ENCODE measurements around the gene SPO11. TPM values are rescaled to one million over a fixed set of nuclear protein-coding genes. Genes with fewer than 3 reads are reported as not detected.
A peak's percentile ranks its signal among the peaks of the same experiment; 100 is the strongest.

SPO11 gene
- total and polyA plus RNA-seq, 9 of the 15 experiments (the other 6 are each of a cell fraction or from before 2014, with no cell fraction given), result not detected

DNA sequence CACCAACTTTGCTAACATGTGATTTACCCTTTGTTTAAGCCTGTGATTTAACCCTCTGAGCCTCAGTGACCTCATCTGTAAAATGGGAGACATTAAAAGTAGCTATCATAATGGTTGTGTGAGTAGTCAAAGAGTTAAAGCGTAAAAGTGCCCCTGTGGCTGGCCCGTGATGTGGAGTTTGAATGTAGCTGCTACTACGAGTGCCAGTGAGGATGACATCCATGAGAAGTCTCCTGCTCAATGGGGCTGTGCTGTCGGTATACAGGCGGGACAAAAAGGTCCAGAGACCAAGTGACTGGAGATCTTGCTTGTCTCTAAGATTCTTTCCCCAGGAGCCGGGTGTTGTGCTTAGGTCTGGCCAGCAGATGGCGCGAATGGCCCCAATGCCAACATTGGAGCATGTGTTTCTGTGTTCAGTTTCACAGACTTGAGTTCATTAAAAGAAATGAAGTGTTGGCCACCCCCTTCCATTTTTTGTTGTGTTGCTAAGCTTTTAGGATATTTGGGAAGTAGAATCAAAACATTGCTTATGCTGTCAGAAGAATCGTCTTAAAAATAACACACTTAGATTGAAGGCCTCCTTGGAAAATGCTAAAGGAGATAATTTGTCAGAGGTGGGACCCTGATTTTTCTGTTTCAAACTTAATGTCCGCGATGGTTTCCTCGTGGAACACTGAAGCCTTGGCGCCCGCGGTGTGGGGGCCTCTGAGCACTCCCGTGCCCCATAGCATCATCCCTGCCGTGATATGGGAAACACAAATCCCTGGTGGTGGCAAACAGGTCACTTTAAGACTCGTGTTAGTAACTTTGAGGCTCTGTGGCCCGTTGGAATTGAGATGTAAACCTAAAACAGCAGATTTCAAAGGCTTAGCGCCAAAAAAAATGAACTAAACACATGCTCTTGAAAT, 52.2 kb downstream of the SPO11 start:
- in situ Hi-C loops (cut with MboI), result loop anchor here (25.0 kb wide), 1 partner anchor 830 kb away; no protein-coding TSS in a partner anchor
- TF ChIP-seq BRD9 (IDR thresholded peaks at IDR 0.05; ENCODE audit: low read depth, partially characterized antibody) (no peak), JUN (IDR thresholded peaks at IDR 0.05; ENCODE audit: borderline replicate concordance, low read depth, low read length) (peak; percentile 17; the same call in 1 of the 2 replicates), JUN (CRISPR knock-in tag; IDR thresholded peaks at IDR 0.05; ENCODE audit: borderline replicate concordance) (no peak), ZEB2 (IDR thresholded peaks at IDR 0.05) (0 out of 2 replicates have a peak, but pooled peaks have one; percentile 15), RAD21 (CRISPR knock-in tag; conservative IDR thresholded peaks at IDR 0.05 in 1 of 2, IDR thresholded peaks at IDR 0.05 in 1 of 2) (peak; percentile 92 to 95), SMARCA4 (IDR thresholded peaks at IDR 0.05) (no peak), BCOR (IDR thresholded peaks at IDR 0.05) (peak; percentile 88), RBM25 (IDR thresholded peaks at IDR 0.05; ENCODE audit: low read depth, low read length, severe bottlenecking) (peak; percentile 93)
- TF ChIP-seq, protein P1, sequence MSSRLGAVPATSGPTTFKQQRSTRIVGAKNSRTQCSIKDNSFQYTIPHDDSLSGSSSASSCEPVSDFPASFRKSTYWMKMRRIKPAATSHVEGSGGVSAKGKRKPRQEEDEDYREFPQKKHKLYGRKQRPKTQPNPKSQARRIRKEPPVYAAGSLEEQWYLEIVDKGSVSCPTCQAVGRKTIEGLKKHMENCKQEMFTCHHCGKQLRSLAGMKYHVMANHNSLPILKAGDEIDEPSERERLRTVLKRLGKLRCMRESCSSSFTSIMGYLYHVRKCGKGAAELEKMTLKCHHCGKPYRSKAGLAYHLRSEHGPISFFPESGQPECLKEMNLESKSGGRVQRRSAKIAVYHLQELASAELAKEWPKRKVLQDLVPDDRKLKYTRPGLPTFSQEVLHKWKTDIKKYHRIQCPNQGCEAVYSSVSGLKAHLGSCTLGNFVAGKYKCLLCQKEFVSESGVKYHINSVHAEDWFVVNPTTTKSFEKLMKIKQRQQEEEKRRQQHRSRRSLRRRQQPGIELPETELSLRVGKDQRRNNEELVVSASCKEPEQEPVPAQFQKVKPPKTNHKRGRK (tag; IDR thresholded peaks at IDR 0.05), result 0 out of 2 replicates have a peak, but pooled peaks have one; percentile 1
- TF ChIP-seq, protein P2, sequence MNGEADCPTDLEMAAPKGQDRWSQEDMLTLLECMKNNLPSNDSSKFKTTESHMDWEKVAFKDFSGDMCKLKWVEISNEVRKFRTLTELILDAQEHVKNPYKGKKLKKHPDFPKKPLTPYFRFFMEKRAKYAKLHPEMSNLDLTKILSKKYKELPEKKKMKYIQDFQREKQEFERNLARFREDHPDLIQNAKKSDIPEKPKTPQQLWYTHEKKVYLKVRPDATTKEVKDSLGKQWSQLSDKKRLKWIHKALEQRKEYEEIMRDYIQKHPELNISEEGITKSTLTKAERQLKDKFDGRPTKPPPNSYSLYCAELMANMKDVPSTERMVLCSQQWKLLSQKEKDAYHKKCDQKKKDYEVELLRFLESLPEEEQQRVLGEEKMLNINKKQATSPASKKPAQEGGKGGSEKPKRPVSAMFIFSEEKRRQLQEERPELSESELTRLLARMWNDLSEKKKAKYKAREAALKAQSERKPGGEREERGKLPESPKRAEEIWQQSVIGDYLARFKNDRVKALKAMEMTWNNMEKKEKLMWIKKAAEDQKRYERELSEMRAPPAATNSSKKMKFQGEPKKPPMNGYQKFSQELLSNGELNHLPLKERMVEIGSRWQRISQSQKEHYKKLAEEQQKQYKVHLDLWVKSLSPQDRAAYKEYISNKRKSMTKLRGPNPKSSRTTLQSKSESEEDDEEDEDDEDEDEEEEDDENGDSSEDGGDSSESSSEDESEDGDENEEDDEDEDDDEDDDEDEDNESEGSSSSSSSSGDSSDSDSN (IDR thresholded peaks at IDR 0.05; ENCODE audit: borderline replicate concordance in 1 of 2, low read depth in 2 of 2, low read length in 2 of 2), result no peak
- TF ChIP-seq, protein P3, sequence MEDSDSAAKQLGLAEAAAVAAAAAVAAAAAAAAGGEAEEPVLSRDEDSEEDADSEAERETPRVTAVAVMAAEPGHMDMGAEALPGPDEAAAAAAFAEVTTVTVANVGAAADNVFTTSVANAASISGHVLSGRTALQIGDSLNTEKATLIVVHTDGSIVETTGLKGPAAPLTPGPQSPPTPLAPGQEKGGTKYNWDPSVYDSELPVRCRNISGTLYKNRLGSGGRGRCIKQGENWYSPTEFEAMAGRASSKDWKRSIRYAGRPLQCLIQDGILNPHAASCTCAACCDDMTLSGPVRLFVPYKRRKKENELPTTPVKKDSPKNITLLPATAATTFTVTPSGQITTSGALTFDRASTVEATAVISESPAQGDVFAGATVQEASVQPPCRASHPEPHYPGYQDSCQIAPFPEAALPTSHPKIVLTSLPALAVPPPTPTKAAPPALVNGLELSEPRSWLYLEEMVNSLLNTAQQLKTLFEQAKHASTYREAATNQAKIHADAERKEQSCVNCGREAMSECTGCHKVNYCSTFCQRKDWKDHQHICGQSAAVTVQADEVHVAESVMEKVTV (CRISPR knock-in tag; IDR thresholded peaks at IDR 0.05), result peak; percentile 81
- TF ChIP-seq, protein P4, sequence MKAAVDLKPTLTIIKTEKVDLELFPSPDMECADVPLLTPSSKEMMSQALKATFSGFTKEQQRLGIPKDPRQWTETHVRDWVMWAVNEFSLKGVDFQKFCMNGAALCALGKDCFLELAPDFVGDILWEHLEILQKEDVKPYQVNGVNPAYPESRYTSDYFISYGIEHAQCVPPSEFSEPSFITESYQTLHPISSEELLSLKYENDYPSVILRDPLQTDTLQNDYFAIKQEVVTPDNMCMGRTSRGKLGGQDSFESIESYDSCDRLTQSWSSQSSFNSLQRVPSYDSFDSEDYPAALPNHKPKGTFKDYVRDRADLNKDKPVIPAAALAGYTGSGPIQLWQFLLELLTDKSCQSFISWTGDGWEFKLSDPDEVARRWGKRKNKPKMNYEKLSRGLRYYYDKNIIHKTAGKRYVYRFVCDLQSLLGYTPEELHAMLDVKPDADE (conservative IDR thresholded peaks at IDR 0.05; ENCODE audit: control insufficient read depth, low read depth, low read length), result 0 out of 2 replicates have a peak, but pooled peaks have one; percentile 23

More for the DNA sequence above, 52.2 kb downstream of the SPO11 start:
- Histone ChIP-seq H3K9me3 (replicated peaks; ENCODE audit: control insufficient read depth, insufficient read depth, low read depth, low read length) (no peaks in the 10 kb centered on the region), H2AFZ (ENCODE audit: low read depth, low read length) (peak overlapping the region; percentile 17), H3K36me3 (ENCODE audit: control insufficient read depth, insufficient read depth, low read length) (peaks cover 31% of the 10 kb centered on the region), H4K20me1 (replicated peaks; ENCODE audit: control insufficient read depth, insufficient read depth, low read length) (peaks cover 5% of the 10 kb centered on the region; the same call in 1 of the 2 replicates), H3K4me3 (no peak overlapping the region), H3K79me2 (ENCODE audit: control insufficient read depth, insufficient read depth, low read length) (no peaks in the 10 kb centered on the region), H3K4me2 (ENCODE audit: insufficient read depth, low read length) (no peak overlapping the region), H3K27ac (ENCODE audit: extremely low read depth, low read depth, low read length) (no peak overlapping the region), H3K9me1 (ENCODE audit: control insufficient read depth, insufficient read depth, low read length) (no peaks in the 10 kb centered on the region), H3K27me3 (ENCODE audit: control insufficient read depth in 2 of 2, insufficient read depth in 2 of 2, low read length in 2 of 2) (no peaks in the 10 kb centered on the region), H3K4me1 (replicated peaks in 1 of 2; ENCODE audit: control insufficient read depth in 2 of 2, insufficient read depth in 2 of 2, low read length in 2 of 2) (peaks cover 0 to 13% of the 10 kb centered on the region in 2 experiments; a peak in 3 of 5 replicates), H3K9ac (ENCODE audit: insufficient read depth in 1 of 2, low read depth in 2 of 2, low read length in 2 of 2) (0 out of 4 replicates have a peak overlapping the region, but pooled peaks of 1 of the 2 experiments have one; percentile 41)
- ATAC-seq, result peak; percentile 89
- ChIA-PET POLR2A (interaction anchor here (0.6 to 1.2 kb wide), 3 partner anchors 9 to 26 kb away, joined by 3 read pairs; no protein-coding TSS in a partner anchor), CTCF (ENCODE audit: low intra/inter-chr PET ratio) (interaction anchor here (0.6 to 4.3 kb wide), 7 partner anchors 109 to 212 kb away, joined by 3 to 77 read pairs (median 3); no protein-coding TSS in a partner anchor)
- intact Hi-C loops (cut with micrococcal nuclease), result loop anchor here (1.0 to 5.0 kb wide), 3 partner anchors 40 to 212 kb away; no protein-coding TSS in a partner anchor
- peak; percentile 96 for FAIRE-seq
- no TSS peak for BruUV-seq (replicated peaks)
- peak; percentile 75 to 86 (median 82) for DNase-seq (ENCODE audit: extremely low read depth in 1 of 4, low spot score in 3 of 4)
- WGBS (ENCODE audit: insufficient coverage, low coverage, missing lambda C conversion rate), result 16% methylated on average over 20 of the region's 20 CpGs
